A549 (cell line): Measurements from ENCODE around the gene ESYT3. TPM values are rescaled to one million over a fixed set of nuclear protein-coding genes. Genes with fewer than 3 reads are reported as not detected.

Experiments
- ATAC-seq, 2 experiments: fragments of 200-7000 bp in 1 of 2; fragments of >200 bp in 1 of 2; cut with Nextera tagmentation in 1 of 2; cut with Tn5 transposase in 1 of 2; 3 replicates each; pipeline versions ENCODE4 v1.8.0 to v1.9.1; 2018 to 2020; ENCODE audit warnings: mild to moderate bottlenecking in 1 of 2, moderate library complexity in 1 of 2
- CTCF ChIA-PET: fragments of 300-600 bp; sonication (Branson Sonifier 250); formaldehyde crosslinking; extraction: SDS; loops from one replicate; lab custom pipeline; 2021; ENCODE audit warnings: antibody characterized with exemption, inconsistent platforms; lab: Yijun Ruan, JAX
- POLR2A ChIA-PET: fragments of 350-600 bp; formaldehyde crosslinking; extraction: SDS; loops from one replicate; lab custom pipeline; 2021; ENCODE audit warnings: antibody characterized with exemption, inconsistent platforms; lab: Yijun Ruan, JAX
- DNase-seq, 2 experiments: peaks; one replicate each; pipeline versions ENCODE4 v3.0.0 to v3.0.0-alpha.2; 2011 to 2016; ENCODE audit warnings: low read depth in 1 of 2, low spot score in 1 of 2
- FAIRE-seq: peaks from 2 replicates; lab custom pipeline; 2011; peaks lifted over from hg19 to GRCh38; lab: Jason Lieb, UNC
- H3K27ac ChIP-seq, 2 experiments: fragments of >200 bp; sonication (Bioruptor Twin); formaldehyde crosslinking; 3 replicates each; pipeline ENCODE4 v1.5.1; 2016 to 2017
- H3K4me1 ChIP-seq: fragments of >200 bp; sonication (Bioruptor Twin); formaldehyde crosslinking; 3 replicates; pipeline ENCODE4 v1.6.1; 2016
- H3K4me2 ChIP-seq: fragments of >200 bp; sonication (Bioruptor Twin); formaldehyde crosslinking; 3 replicates; pipeline ENCODE4 v1.6.1; 2016
- H3K4me3 ChIP-seq: fragments of >200 bp; sonication (Bioruptor Twin); formaldehyde crosslinking; 3 replicates; pipeline ENCODE4 v1.5.1; 2016
- H3K9me3 ChIP-seq: fragments of >200 bp; sonication (Bioruptor Twin); formaldehyde crosslinking; 3 replicates; pipeline ENCODE4 v1.6.1; 2016
- CBX2 ChIP-seq: fragments of 200-600 bp; sonication (generic); IDR thresholded peaks from 2 replicates; pipeline ENCODE4 v1.6.1; 2016; ENCODE audit warnings: low read depth, mild to moderate bottlenecking, borderline replicate concordance
- CBX8 ChIP-seq: fragments of 200-600 bp; sonication (generic); IDR thresholded peaks from 2 replicates; pipeline ENCODE4 v1.6.1; 2016
- E2F6 ChIP-seq: IDR thresholded peaks from 2 replicates; pipeline ENCODE4 v1.6.1; 2012; ENCODE audit warnings: low read depth, borderline replicate concordance
- FOSB ChIP-seq: fragments of 250-450 bp; sonication (Bioruptor Pico); IDR thresholded peaks from 2 replicates; pipeline ENCODE4 v1.5.0; 2020; ENCODE audit warnings: mild to moderate bottlenecking, moderate library complexity
- HMGXB4 ChIP-seq: fragments of 250-450 bp; sonication (Bioruptor Pico); IDR thresholded peaks from 2 replicates; pipeline ENCODE4 v1.5.0; 2021; ENCODE audit warnings: mild to moderate bottlenecking, moderate library complexity, borderline replicate concordance
- JUNB ChIP-seq: fragments of >200 bp; sonication (Bioruptor Twin); formaldehyde crosslinking; IDR thresholded peaks from 2 replicates; pipeline ENCODE4 v1.6.1; 2016
- MAX ChIP-seq: IDR thresholded peaks from 2 replicates; pipeline ENCODE4 v1.6.1; 2012
- MYC ChIP-seq: IDR thresholded peaks from 2 replicates; pipeline ENCODE4 v1.6.1; 2012; ENCODE audit warnings: mild to moderate bottlenecking, inconsistent platforms, low read length, improper control_type of control experiment, borderline replicate concordance
- NFE2L2 ChIP-seq: fragments of 150-350 bp; conservative IDR thresholded peaks from 2 replicates; pipeline ENCODE4 v1.6.1; 2014; ENCODE audit warnings: low read length
- NR3C1 ChIP-seq: fragments of >200 bp; sonication (Bioruptor Twin); formaldehyde crosslinking; IDR thresholded peaks from 3 replicates; pipeline ENCODE4 v1.6.1; 2017
- PBX3 ChIP-seq: IDR thresholded peaks from 2 replicates; pipeline ENCODE4 v1.6.1; 2012
- POLR2A ChIP-seq: IDR thresholded peaks from 2 replicates; pipeline ENCODE4 v1.6.1; 2012; ENCODE audit warnings: mild to moderate bottlenecking, low read length
- POLR2AphosphoS2 ChIP-seq: conservative IDR thresholded peaks from 2 replicates; pipeline ENCODE4 v1.6.1; 2012; ENCODE audit warnings: low read length, improper control_type of control experiment, inconsistent platforms
- RARB ChIP-seq: fragments of 250-450 bp; sonication (Bioruptor Pico); IDR thresholded peaks from 2 replicates; pipeline ENCODE4 v1.8.0; 2021; ENCODE audit warnings: mild to moderate bottlenecking, moderate library complexity
- SREBF2 ChIP-seq: fragments of 450-650 bp; IDR thresholded peaks from 2 replicates; pipeline ENCODE4 v1.6.1; 2014; ENCODE audit warnings: mild to moderate bottlenecking, moderate library complexity
- USF2 ChIP-seq: fragments of 450-650 bp; IDR thresholded peaks from 2 replicates; pipeline ENCODE4 v1.6.1; 2014; ENCODE audit warnings: antibody characterized with exemption
- ZSCAN20 ChIP-seq: fragments of 250-450 bp; sonication (Bioruptor Pico); IDR thresholded peaks from 2 replicates; pipeline ENCODE4 v1.8.0; 2022; ENCODE audit warnings: mild to moderate bottlenecking, moderate library complexity
- WGBS: methylation state at CpG from one replicate; pipeline ENCODE4 v1.1.6; 2017; ENCODE audit errors: missing lambda C conversion rate; 5-methylcytosine and 5-hydroxymethylcytosine counted together
- polyA minus RNA-seq: library from RNA; depleted of rRNA, polyadenylated mRNA; stranded (reverse); fragments of >200 nt; gene quantifications from 2 replicates; pipeline ENCODE4 v1.2.3, GENCODE V29; 2011; rRNA and poly(A)+ RNA removed
- polyA plus RNA-seq, 4 experiments: library from polyadenylated mRNA; depleted of rRNA in 3 of 4; stranded (reverse); fragments of >200 nt; fragmentation: RNase III in 1 of 4; extraction: RNeasy Plus Mini Kit Qiagen cat#74134 plus additional on column Dnase treatment in 1 of 4; gene quantifications; 2 replicates in 3 of 4; 3 replicates in 1 of 4; pipeline ENCODE4 v1.2.3, GENCODE V29; 2011 to 2017

The ESYT3 gene
- polyA plus RNA-seq (2011; rRNA removed) (0.92 and 1.0 TPM in 2 replicates), polyA plus RNA-seq (2017; fragmentation: RNase III; extraction: RNeasy Plus Mini Kit Qiagen cat#74134 plus additional on column Dnase treatment) (1.1 to 1.7 TPM (median 1.2 TPM) in 3 replicates), polyA minus RNA-seq (1.3 and 1.8 TPM in 2 replicates)
- polyA plus RNA-seq (2012; cell fraction: cytosol; rRNA removed) = 0.59 and 0.83 TPM in 2 replicates
- polyA plus RNA-seq (2012; cell fraction: nucleus; rRNA removed) = 2.9 and 3.0 TPM in 2 replicates

GRCh38 chr3:138434276-138434874 lies at the start of gene ESYT3:
Gene ESYT3 (plus strand): TSS chr3:138434616. CDS start chr3:138434799, 183 bp downstream.
- POLR2A ChIA-PET = interaction anchor here (1.1 to 1.7 kb wide), 3 partner anchors 9 to 160 kb away, joined by 3 to 5 read pairs (median 4); partner anchors contain the start of gene CEP70
- 36% methylated on average over 9 of the region's 54 CpGs for WGBS
- peak within 1 kb of the TSS; percentile 70 to 85; a peak in 5 of 6 replicates for H3K27ac ChIP-seq
- ATAC-seq = peak; percentile 92 to 97
- peak; percentile 58 to 63 for DNase-seq
- H3K9me3 ChIP-seq = peaks cover 4% of the 10 kb centered on the region; the same call in 1 of the 3 replicates
- peak within 1 kb of the TSS; percentile 56 for H3K4me3 ChIP-seq
- H3K4me2 ChIP-seq = peak within 1 kb of the TSS; percentile 97
- peaks cover 7% of the 10 kb centered on the region; the same call in 1 of the 3 replicates for H3K4me1 ChIP-seq
- TF ChIP-seq MAX (peak; percentile 94), ZSCAN20 (no peak), USF2 (peak; percentile 49; the same call in 1 of the 2 replicates), POLR2A (peak; percentile 42), E2F6 (peak; percentile 90)
- no peak for FAIRE-seq
- CTCF ChIA-PET = interaction anchor here (0.7 to 1.7 kb wide), 9 partner anchors 9 to 490 kb away, joined by 3 to 5 read pairs (median 3); no protein-coding TSS in a partner anchor

- CTCF ChIA-PET = no interaction called here
Observed at GRCh38 chr3:138384976-138385375, 49.4 kb upstream of the ESYT3 start.

More at GRCh38 chr3:138384976-138385375, 49.4 kb upstream of the ESYT3 start:
- FAIRE-seq (no peak), ATAC-seq (no peak), DNase-seq (no peak)
- no peak overlapping the region for H3K4me3 ChIP-seq
- 82% methylated on average over 5 of the region's 5 CpGs for WGBS
- TF ChIP-seq MYC = no peak
- no peak for TF ChIP-seq SREBF2
- no peak for TF ChIP-seq NFE2L2
- TF ChIP-seq FOSB (CRISPR knock-in tag) = no peak
- no peak for TF ChIP-seq JUNB
- TF ChIP-seq POLR2AphosphoS2 = no peak
- TF ChIP-seq RARB (CRISPR knock-in tag) = no peak
- no peak for TF ChIP-seq CBX8
- no peak for TF ChIP-seq PBX3
- no peak for TF ChIP-seq CBX2
- TF ChIP-seq NR3C1 = no peak
- no peak for TF ChIP-seq HMGXB4 (CRISPR knock-in tag)
- TF ChIP-seq E2F6 = no peak
- POLR2A ChIA-PET = interaction anchor here (0.7 kb wide), 1 partner anchor 112 kb away, joined by 3 read pairs; no protein-coding TSS in a partner anchor
- no peak overlapping the region for H3K27ac ChIP-seq
- no peaks in the 10 kb centered on the region for H3K9me3 ChIP-seq
- no peak overlapping the region for H3K4me2 ChIP-seq
- H3K4me1 ChIP-seq = peaks cover 16% of the 10 kb centered on the region
